SK-N-SH treated with all-trans-retinoic acid at 6 μM for 48 hours (cell line): Measurements from ENCODE around the gene RDX.
"Not testable (repeated sequence)": the region's sequence is repeated elsewhere in the genome, so short reads cannot be mapped to it uniquely, and the experiment has no call there.

Source experiments
- BACH2 ChIP-seq: fragments of 250-450 bp; sonication (Bioruptor Pico); IDR thresholded peaks from 2 replicates; pipeline ENCODE4 v1.9.0; 2021; ENCODE audit warnings: mild to moderate bottlenecking, borderline replicate concordance
- CREB5 ChIP-seq: fragments of 250-450 bp; sonication (Bioruptor Pico); IDR thresholded peaks from 2 replicates; pipeline ENCODE4 v1.5.1; 2020; ENCODE audit warnings: low read depth, mild to moderate bottlenecking, moderate library complexity
- CSDC2 ChIP-seq: fragments of 250-450 bp; sonication (Bioruptor Pico); IDR thresholded peaks from 2 replicates; pipeline ENCODE4 v1.5.0; 2020; ENCODE audit warnings: mild to moderate bottlenecking, moderate library complexity
- OSR1 ChIP-seq: fragments of 250-450 bp; sonication (Bioruptor Pico); IDR thresholded peaks from 2 replicates; pipeline ENCODE4 v1.8.0; 2022; ENCODE audit warnings: moderate library complexity, mild to moderate bottlenecking, inconsistent platforms
- PATZ1 ChIP-seq: fragments of 250-450 bp; sonication (Bioruptor Pico); IDR thresholded peaks from 2 replicates; pipeline ENCODE4 v1.8.0; 2020; ENCODE audit warnings: mild to moderate bottlenecking, moderate library complexity, borderline replicate concordance
- PPARA ChIP-seq: fragments of 250-450 bp; sonication (Bioruptor Pico); IDR thresholded peaks from 2 replicates; pipeline ENCODE4 v1.5.0; 2020; ENCODE audit warnings: mild to moderate bottlenecking, borderline replicate concordance
- SNAI2 ChIP-seq: fragments of 250-450 bp; sonication (Bioruptor Pico); IDR thresholded peaks from 2 replicates; pipeline ENCODE4 v1.5.0; 2020; ENCODE audit warnings: mild to moderate bottlenecking, moderate library complexity
- TCF4 ChIP-seq: fragments of 250-450 bp; sonication (Bioruptor Pico); IDR thresholded peaks from 2 replicates; pipeline ENCODE4 v1.8.0; 2021; ENCODE audit warnings: mild to moderate bottlenecking, moderate library complexity, borderline replicate concordance
- ZC3H10 ChIP-seq: fragments of 250-450 bp; sonication (Bioruptor Pico); IDR thresholded peaks from 2 replicates; pipeline ENCODE4 v1.5.1; 2021; ENCODE audit warnings: mild to moderate bottlenecking, moderate library complexity
- ZFP30 ChIP-seq: fragments of 450-650 bp; formaldehyde crosslinking; IDR thresholded peaks from 2 replicates; pipeline ENCODE4 v1.5.0; 2022; ENCODE audit warnings: mild to moderate bottlenecking, moderate library complexity
- ZNF565 ChIP-seq: fragments of 450-650 bp; formaldehyde crosslinking; conservative IDR thresholded peaks from 2 replicates; pipeline ENCODE4 v1.5.0; 2020; ENCODE audit warnings: low read depth, mild to moderate bottlenecking, moderate library complexity
- ZNF8 ChIP-seq: fragments of 450-650 bp; formaldehyde crosslinking; IDR thresholded peaks from 2 replicates; pipeline ENCODE4 v1.5.0; 2020; ENCODE audit warnings: mild to moderate bottlenecking, moderate library complexity

GRCh38 chr11:110306019-110306388 is 9.6 kb upstream of the RDX start:
- not testable (repeated sequence) for TF ChIP-seq CREB5 (CRISPR knock-in tag); ZNF8 (CRISPR knock-in tag); CSDC2; BACH2 (CRISPR knock-in tag); ZC3H10 (CRISPR knock-in tag); SNAI2 (CRISPR knock-in tag); OSR1 (CRISPR knock-in tag); ZNF565 (CRISPR knock-in tag); ZFP30; PATZ1 (CRISPR knock-in tag); TCF4; PPARA (CRISPR knock-in tag)
